HL-60 (cell line): ENCODE data around the gene CAPZA2.
"Not testable (repeated sequence)": the region's sequence is repeated elsewhere in the genome, so short reads cannot be mapped to it uniquely, and the experiment has no call there.

Experiments used
- CTCF ChIP-seq: IDR thresholded peaks from one replicate; pipeline ENCODE4 v1.5.1; 2011; ENCODE audit warnings: low read length, control low read depth, inconsistent platforms; ENCODE audit not compliant: insufficient read depth
- REST ChIP-seq: IDR thresholded peaks from 2 replicates; pipeline ENCODE4 v1.6.1; 2012; ENCODE audit warnings: low read depth; ENCODE audit not compliant: insufficient replicate concordance

- TF ChIP-seq CTCF, REST: not testable (repeated sequence)
Measured at GRCh38 chr7:116821647-116822046, 40.7 kb upstream of the CAPZA2 start.
